Panc1 (cell line): Measurements from ENCODE around the gene UBL5. TPM values are rescaled to one million over a fixed set of nuclear protein-coding genes. Genes with fewer than 3 reads are reported as not detected.

ENCODE experiments used
- ATAC-seq: fragments of 200-7000 bp; cut with Tn5 transposase; 2 replicates; pipeline ENCODE4 v1.9.1; 2020; ENCODE audit warnings: mild to moderate bottlenecking, moderate library complexity
- BruUV-seq: library from RNA; stranded (reverse); fragments of 400-500 nt; replicated peaks from 2 replicates; lab custom pipeline; 2021; lab: Mats Ljungman, UMichigan
- CTCF ChIA-PET: fragments of 300-600 bp; sonication (Branson Sonifier 250); formaldehyde crosslinking; loops from one replicate; lab custom pipeline; 2022; ENCODE audit warnings: antibody characterized with exemption; lab: Charles Lee
- POLR2A ChIA-PET: fragments of 300-600 bp; sonication (Branson Sonifier 250); formaldehyde crosslinking; loops from one replicate; lab custom pipeline; 2022; ENCODE audit warnings: antibody characterized with exemption; lab: Charles Lee
- DNase-seq: peaks from one replicate; pipeline ENCODE4 v3.0.0-alpha.2; 2010; ENCODE audit warnings: low read depth, low spot score
- H3K27ac ChIP-seq: 2 replicates; pipeline ENCODE4 v1.5.1; 2011; ENCODE audit warnings: mild to moderate bottlenecking, low read length, inconsistent platforms
- H3K27me3 ChIP-seq: fragments of 200-500 bp; sonication (Bioruptor generic); 2 replicates; pipeline ENCODE4 v1.6.0; 2014; ENCODE audit warnings: low read length, inconsistent platforms; ENCODE audit not compliant: control insufficient read depth, insufficient read depth
- H3K36me3 ChIP-seq: fragments of 200-500 bp; sonication (Bioruptor generic); 2 replicates; pipeline ENCODE4 v1.5.1; 2014; ENCODE audit warnings: inconsistent platforms, mild to moderate bottlenecking, low read length, moderate library complexity; ENCODE audit not compliant: control insufficient read depth, insufficient read depth
- H3K4me1 ChIP-seq: 2 replicates; pipeline ENCODE4 v1.5.1; 2011; ENCODE audit warnings: inconsistent platforms, mild to moderate bottlenecking, low read length, moderate library complexity; ENCODE audit not compliant: control insufficient read depth, insufficient read depth
- H3K4me3 ChIP-seq, 2 experiments: 2 replicates each; pipeline ENCODE4 v1.5.1; 2011 to 2012; ENCODE audit warnings: low read depth in 2 of 2, low read length in 2 of 2, mild to moderate bottlenecking in 2 of 2, inconsistent platforms in 1 of 2, moderate library complexity in 1 of 2
- H3K9me3 ChIP-seq: fragments of 200-500 bp; sonication (Bioruptor generic); 2 replicates; pipeline ENCODE4 v1.5.1; 2014; ENCODE audit warnings: low read depth, mild to moderate bottlenecking, inconsistent platforms, low read length, moderate library complexity; ENCODE audit not compliant: control insufficient read depth, insufficient read depth
- CTCF ChIP-seq: fragments of 450-650 bp; IDR thresholded peaks from 2 replicates; pipeline ENCODE4 v1.5.1; 2017; ENCODE audit warnings: mild to moderate bottlenecking
- POLR2AphosphoS5 ChIP-seq: IDR thresholded peaks from 2 replicates; pipeline ENCODE4 v1.6.1; 2012; ENCODE audit warnings: mild to moderate bottlenecking, low read depth, low read length, moderate library complexity
- REST ChIP-seq, 2 experiments: IDR thresholded peaks; 2 replicates each; pipeline ENCODE4 v1.6.1; 2011 to 2012; ENCODE audit warnings: low read depth in 2 of 2, control low read depth in 1 of 2, low read length in 1 of 2, mild to moderate bottlenecking in 1 of 2, moderate library complexity in 1 of 2; ENCODE audit not compliant: insufficient read depth in 1 of 2
- SIN3A ChIP-seq: IDR thresholded peaks from 2 replicates; pipeline ENCODE4 v1.6.1; 2012; ENCODE audit warnings: low read depth, mild to moderate bottlenecking, low read length, moderate library complexity, borderline replicate concordance; ENCODE audit not compliant: insufficient read depth
- TCF7L2 ChIP-seq: IDR thresholded peaks from 2 replicates; pipeline ENCODE4 v1.6.1; 2011; ENCODE audit warnings: mild to moderate bottlenecking, low read depth, low read length, inconsistent platforms
- in situ Hi-C: cut with HindIII; loops from 2 replicates; pipeline ENCODE4 v1.10.0; 2016; ENCODE audit warnings: low sequenced_read_pairs, low pct_unique_long_range_greater_than_20kb
- intact Hi-C: fragments of 100-400 bp; cut with micrococcal nuclease; formaldehyde crosslinking; loops from one replicate; pipeline ENCODE4 v1.10.0; 2022; ENCODE audit not compliant: unreplicated experiment
- total RNA-seq: library from RNA; stranded (reverse); gene quantifications from one replicate; pipeline ENCODE4 v1.2.1, GENCODE V29; 2021; ENCODE audit not compliant: unreplicated experiment

UBL5 gene
- total RNA-seq, 1 experiment from 2014 or later: 379 TPM

- BruUV-seq: no TSS peak
- intact Hi-C loops (no loop called here), in situ Hi-C loops (no loop called here)
- ATAC-seq (peak; percentile 11), DNase-seq (no peak)
- Histone ChIP-seq H3K27ac (no peak overlapping the region; the same call in 1 of the 2 replicates), H3K9me3 (no peaks in the 10 kb centered on the region), H3K36me3 (peaks cover 8% of the 10 kb centered on the region), H3K4me3 (peak overlapping the region; percentile 56 to 74), H3K27me3 (no peaks in the 10 kb centered on the region), H3K4me1 (0 out of 2 replicates have a peak, but pooled peaks cover 4% of the 10 kb centered on the region)
- ChIA-PET POLR2A (no interaction called here), CTCF (interaction anchor here (0.6 kb wide), 1 partner anchor 272 kb away, joined by 3 read pairs; the partner anchor contains the start of gene PPAN)
- TF ChIP-seq CTCF (no peak), REST (IDR thresholded peaks at IDR 0.05; ENCODE audit: insufficient read depth in 1 of 2, low read depth in 2 of 2, low read length in 1 of 2) (no peak), SIN3A (no peak), TCF7L2 (no peak), POLR2AphosphoS5 (no peak)
Measured at GRCh38 chr19:9834307-9834725, 6.6 kb downstream of the UBL5 start.

- intact Hi-C loops: no loop called here
- no TSS peak for BruUV-seq
Measured at GRCh38 chr19:9834726-9835506, 7.2 kb downstream of the UBL5 start, which contains the start of gene PIN1. Gene PIN1 (plus strand): TSS chr19:9835318. CDS start chr19:9835345, 27 bp downstream.

More at GRCh38 chr19:9834726-9835506, 7.2 kb downstream of the UBL5 start, which contains the start of gene PIN1:
- H3K4me3 ChIP-seq: peak within 1 kb of the TSS; percentile 73 to 74
- ATAC-seq (peak; percentile 99), DNase-seq (peak; percentile 85)
- in situ Hi-C loops: no loop called here
- H3K27me3 ChIP-seq: no peaks in the 10 kb centered on the region
- peaks cover 8% of the 10 kb centered on the region for H3K36me3 ChIP-seq
- TF ChIP-seq REST (IDR thresholded peaks at IDR 0.05; ENCODE audit: insufficient read depth in 1 of 2, low read depth in 2 of 2, low read length in 1 of 2) (no peak), POLR2AphosphoS5 (peak; percentile 31; the same call in 1 of the 2 replicates), SIN3A (0 out of 2 replicates have a peak, but pooled peaks have one; percentile 36), CTCF (no peak; the same call in 1 of the 2 replicates), TCF7L2 (no peak)
- ChIA-PET POLR2A (no interaction called here), CTCF (interaction anchor here (0.6 kb wide), 1 partner anchor 271 kb away, joined by 3 read pairs; the partner anchor contains the start of gene PPAN)
- 0 out of 2 replicates have a peak, but pooled peaks cover 4% of the 10 kb centered on the region for H3K4me1 ChIP-seq
- no peaks in the 10 kb centered on the region for H3K9me3 ChIP-seq
- peak within 1 kb of the TSS; percentile 70 for H3K27ac ChIP-seq
